IPS-18c (cell line): ENCODE measurements around the gene IFI27L2.

ENCODE experiments used
- H3K4me3 ChIP-seq: 2 replicates; pipeline ENCODE4 v1.7.0; 2013; ENCODE audit warnings: low read depth, mild to moderate bottlenecking, low read length, moderate library complexity; ENCODE audit not compliant: insufficient read depth
- H3K9me3 ChIP-seq: one replicate; pipeline ENCODE4 v1.6.1; 2013; ENCODE audit warnings: mild to moderate bottlenecking, low read length, moderate library complexity; ENCODE audit not compliant: control insufficient read depth, insufficient read depth

The IFI27L2 gene

DNA sequence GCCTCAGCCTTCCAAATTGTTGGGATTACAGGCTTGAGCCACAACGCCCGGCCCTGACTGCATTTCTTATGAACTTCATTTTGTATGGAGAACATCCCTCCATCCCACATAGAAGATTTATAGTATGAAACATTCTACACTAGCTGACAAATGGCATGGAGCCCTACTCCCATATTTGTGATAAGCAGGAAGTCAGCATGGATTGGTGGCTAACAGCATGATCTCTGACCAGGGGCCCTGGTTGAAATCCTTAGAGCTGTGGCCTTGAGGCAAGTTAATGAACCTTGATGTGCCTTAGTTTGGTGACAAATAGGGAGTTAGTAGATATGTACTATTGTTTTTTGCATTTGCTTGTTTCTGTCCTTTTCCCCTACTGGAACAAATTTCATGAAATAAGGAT is 36.0 kb downstream of the IFI27L2 start:
- Histone ChIP-seq H3K9me3 (peaks cover 2% of the 10 kb centered on the region), H3K4me3 (no peak overlapping the region)

DNA sequence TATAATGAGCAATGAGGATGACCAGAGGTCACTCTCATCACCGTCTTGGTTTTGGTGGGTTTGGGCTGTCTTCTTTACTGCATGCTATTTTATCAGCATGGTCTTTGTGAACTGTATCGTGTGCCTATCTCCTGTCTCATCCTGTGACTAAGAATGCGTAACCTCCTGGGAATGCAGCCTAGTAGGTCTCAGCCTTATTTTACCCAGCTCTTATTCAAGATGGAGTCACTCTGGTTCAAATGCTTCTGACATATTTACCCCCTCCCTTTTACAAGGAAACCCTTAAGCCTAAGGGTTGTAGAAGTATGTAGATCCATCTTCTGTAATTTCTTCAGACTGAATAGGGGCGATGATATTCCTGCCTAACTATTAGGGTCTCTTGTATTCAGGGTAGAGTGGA is 39.9 kb downstream of the IFI27L2 start:
- Histone ChIP-seq H3K9me3 (no peaks in the 10 kb centered on the region), H3K4me3 (no peak overlapping the region)

DNA sequence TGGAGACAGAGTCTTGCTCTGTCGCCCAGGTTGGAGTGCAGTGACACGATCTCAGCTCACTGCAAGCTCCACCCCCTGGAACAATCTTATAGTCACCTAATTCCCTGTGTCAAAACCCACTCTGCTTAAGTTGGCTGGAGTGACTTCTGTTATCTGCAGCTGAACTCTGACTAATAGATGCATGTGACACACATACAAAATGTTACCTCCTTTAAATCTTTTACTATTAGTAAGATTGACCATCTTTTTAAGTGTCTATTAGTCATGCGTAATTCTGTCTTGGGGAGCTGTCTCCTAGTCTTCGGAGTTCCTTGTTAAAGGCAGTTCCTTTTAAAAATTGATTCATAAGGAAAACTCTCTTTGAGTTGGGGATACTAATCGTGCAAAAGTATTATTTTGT is 40.9 kb downstream of the IFI27L2 start:
- Histone ChIP-seq H3K4me3 (no peak overlapping the region), H3K9me3 (no peaks in the 10 kb centered on the region)

DNA sequence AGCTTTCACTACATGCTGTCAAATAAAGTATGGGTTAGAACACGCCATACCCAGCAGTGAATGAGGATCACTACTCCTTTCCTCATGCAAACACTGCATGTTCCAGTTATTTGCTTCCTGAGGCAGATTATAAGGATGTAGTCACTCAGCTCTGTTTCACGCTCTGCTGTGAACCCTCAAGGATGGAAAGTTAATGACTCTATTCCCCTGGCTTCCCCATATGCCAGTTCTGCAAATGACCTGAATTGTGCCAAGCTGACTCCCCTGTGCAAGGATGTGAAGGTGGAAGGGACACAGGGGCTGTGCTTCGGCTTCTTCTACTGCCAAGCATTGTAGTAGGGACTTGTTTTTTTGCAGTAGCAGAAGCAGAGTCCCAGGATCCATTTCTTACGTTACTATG is 41.5 kb downstream of the IFI27L2 start:
- no peak overlapping the region for H3K4me3 ChIP-seq

DNA sequence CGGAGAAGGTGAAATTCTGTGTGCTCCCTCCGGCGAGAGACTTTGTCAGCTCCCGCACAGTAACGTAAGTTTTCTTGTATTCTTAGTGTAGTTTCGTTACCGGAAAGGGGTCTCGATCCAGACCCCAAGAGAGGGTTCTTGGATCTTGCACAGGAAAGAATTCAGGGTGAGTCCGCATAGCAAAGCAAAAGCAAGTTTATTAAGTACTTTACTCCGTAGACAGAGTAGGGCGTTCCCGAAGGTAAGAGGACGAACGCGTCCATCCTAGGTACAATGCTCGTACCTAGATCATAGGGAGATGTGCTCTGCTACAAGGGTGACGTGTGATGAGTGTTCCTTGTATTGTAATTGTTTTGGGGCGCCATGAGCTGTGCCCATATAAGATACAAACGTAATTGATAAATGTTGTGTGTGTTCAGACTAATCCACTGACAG is 48.0 kb downstream of the IFI27L2 start:
- no peaks in the 10 kb centered on the region for H3K9me3 ChIP-seq
- peak overlapping the region; percentile 81 for H3K4me3 ChIP-seq

More for the DNA sequence above, 41.5 kb downstream of the IFI27L2 start:
- H3K9me3 ChIP-seq: no peaks in the 10 kb centered on the region

GRCh38 chr14:94080621-94081385 is 48.6 kb downstream of the IFI27L2 start, which contains the start of the genes DDX24 and IFI27L1:
DDX24 (minus strand) TSS chr14:94081202; CDS start chr14:94079742, 1,460 bp downstream.
IFI27L1 (plus strand) TSS chr14:94081310; CDS start chr14:94096938, 15,628 bp downstream.
- peak within 1 kb of the TSS; percentile 81 for H3K4me3 ChIP-seq
- no peaks in the 10 kb centered on the region for H3K9me3 ChIP-seq

DNA sequence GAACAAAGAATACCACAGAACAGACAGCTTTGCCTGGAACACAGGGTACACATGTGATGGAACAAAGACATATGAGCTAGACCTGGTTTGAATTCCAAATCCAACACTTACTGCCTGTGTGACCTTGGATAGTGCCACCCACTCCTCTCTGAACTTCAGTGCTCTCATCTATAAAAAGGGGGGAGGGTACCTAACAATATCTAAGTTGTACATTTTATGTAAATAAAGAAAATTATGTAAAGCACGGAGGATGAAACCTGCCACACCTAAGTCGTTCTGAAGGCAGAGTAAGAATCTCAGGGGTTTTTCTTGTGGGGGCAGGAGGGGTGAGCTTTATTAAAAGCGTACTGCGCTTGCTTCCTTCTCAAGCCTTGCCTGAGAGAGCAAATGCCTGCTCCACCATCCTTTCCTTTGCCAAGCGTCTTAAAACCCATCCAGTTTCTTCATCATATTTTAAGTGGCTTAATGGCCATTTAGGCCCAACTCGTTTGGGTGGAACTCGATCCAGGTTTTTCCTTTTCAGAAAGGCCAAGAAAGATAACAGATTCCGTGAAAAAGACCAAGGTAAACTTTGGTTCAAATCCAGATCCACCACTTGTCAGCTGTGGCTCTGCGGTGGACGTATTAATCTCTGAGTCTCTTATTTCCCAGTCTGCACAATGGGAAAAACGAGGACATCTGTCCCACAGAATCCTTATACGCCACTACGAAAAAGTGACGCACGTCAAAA is 49.3 kb downstream of the IFI27L2 start:
- Histone ChIP-seq H3K9me3 (no peaks in the 10 kb centered on the region), H3K4me3 (peak overlapping the region; percentile 81)

- Histone ChIP-seq H3K4me3 (no peak overlapping the region), H3K9me3 (peaks cover 3% of the 10 kb centered on the region)
Measured at GRCh38 chr14:94077823-94078222, 51.6 kb downstream of the IFI27L2 start.
